T47D (cell line): ENCODE data around the gene PRRT1.
"Not testable (repeated sequence)": the region's sequence is repeated elsewhere in the genome, so short reads cannot be mapped to it uniquely, and the experiment has no call there.

Experiments used
- DNase-seq, 2 experiments: peaks; one replicate each; pipeline versions ENCODE4 v3.0.0 to v3.0.0-alpha.2; 2011 to 2012; ENCODE audit warnings: low read depth in 1 of 2, low spot score in 1 of 2
- JUND ChIP-seq: IDR thresholded peaks from 2 replicates; pipeline ENCODE4 v1.6.1; 2012; ENCODE audit warnings: low read depth
- in situ Hi-C: cut with HindIII; loops from 2 replicates; pipeline ENCODE4 v1.10.0; 2016; ENCODE audit warnings: low sequenced_read_pairs, low pct_unique_long_range_greater_than_20kb

The PRRT1 gene

GRCh38 chr6:32149092-32149755, 2.5 kb downstream of the PRRT1 start:
- DNase-seq: no peak
- in situ Hi-C loops: no loop called here

GRCh38 chr6:32148289-32149091, 3.2 kb downstream of the PRRT1 start:
- DNase-seq: no peak
- in situ Hi-C loops: no loop called here
- TF ChIP-seq JUND: no peak

More at GRCh38 chr6:32149092-32149755, 2.5 kb downstream of the PRRT1 start:
- no peak for TF ChIP-seq JUND

- in situ Hi-C loops: no loop called here
- TF ChIP-seq JUND: no peak
- DNase-seq: no peak
Measured at GRCh38 chr6:32147401-32148132, 4.2 kb downstream of the PRRT1 start.

GRCh38 chr6:32146687-32147086, 5.1 kb downstream of the PRRT1 start:
- in situ Hi-C loops: no loop called here
- TF ChIP-seq JUND: no peak
- no peak for DNase-seq

- TF ChIP-seq JUND: no peak
- DNase-seq: no peak
- in situ Hi-C loops: no loop called here
Measured at GRCh38 chr6:32146287-32146686, 5.5 kb downstream of the PRRT1 start.

GRCh38 chr6:32144238-32144637, 7.5 kb downstream of the PRRT1 start:
- in situ Hi-C loops, DNase-seq: not testable (repeated sequence)

- TF ChIP-seq JUND: no peak
- DNase-seq: no peak
Measured at GRCh38 chr6:32140420-32141046, 11.2 kb downstream of the PRRT1 start.

GRCh38 chr6:32139590-32139989, 12.1 kb downstream of the PRRT1 start:
- TF ChIP-seq JUND: no peak
- DNase-seq: no peak
- in situ Hi-C loops: no loop called here

More at GRCh38 chr6:32140420-32141046, 11.2 kb downstream of the PRRT1 start:
- in situ Hi-C loops: no loop called here

GRCh38 chr6:32137454-32137853, 14.3 kb downstream of the PRRT1 start:
- in situ Hi-C loops: no loop called here
- no peak for DNase-seq
- TF ChIP-seq JUND: no peak

GRCh38 chr6:32133786-32134185, 18.0 kb downstream of the PRRT1 start:
- no peak for TF ChIP-seq JUND
- in situ Hi-C loops: no loop called here
- no peak for DNase-seq

- DNase-seq: peak in 1 of 2 experiments; percentile 86
- in situ Hi-C loops: no loop called here
- no peak for TF ChIP-seq JUND
Measured at GRCh38 chr6:32132110-32132509, 19.6 kb downstream of the PRRT1 start.

GRCh38 chr6:32131439-32131948, 20.2 kb downstream of the PRRT1 start:
- no peak for DNase-seq
- no peak for TF ChIP-seq JUND
- in situ Hi-C loops: no loop called here
